ENCODE measurements around the gene ALDH1A1.

ALDH1A1 gene

DNA sequence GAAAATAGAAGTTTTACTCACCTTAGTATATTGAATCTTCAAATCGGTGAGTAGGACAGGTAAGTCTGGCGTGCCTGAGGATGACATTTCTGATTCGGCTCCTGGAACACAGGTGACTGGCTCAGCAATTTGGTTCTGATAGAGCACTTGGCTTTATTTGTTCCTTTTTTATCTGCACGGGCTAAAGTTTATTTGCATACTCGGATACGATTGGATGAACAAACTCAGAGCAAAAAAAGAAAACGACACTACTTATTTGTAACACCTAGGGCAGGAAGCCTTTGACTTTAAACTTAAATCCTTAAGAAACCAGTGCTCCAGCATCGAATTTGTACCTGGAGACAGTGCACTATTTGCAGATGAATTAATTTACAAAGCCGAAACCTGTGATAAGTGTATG is at the start of gene ALDH1A1:
TSS of gene ALDH1A1 (minus strand) at position 140 of the 400 bp plus-strand sequence. CDS start at position 87, 53 bp downstream.
- DNase-seq (ENCODE audit: low read depth) = no peak

DNA sequence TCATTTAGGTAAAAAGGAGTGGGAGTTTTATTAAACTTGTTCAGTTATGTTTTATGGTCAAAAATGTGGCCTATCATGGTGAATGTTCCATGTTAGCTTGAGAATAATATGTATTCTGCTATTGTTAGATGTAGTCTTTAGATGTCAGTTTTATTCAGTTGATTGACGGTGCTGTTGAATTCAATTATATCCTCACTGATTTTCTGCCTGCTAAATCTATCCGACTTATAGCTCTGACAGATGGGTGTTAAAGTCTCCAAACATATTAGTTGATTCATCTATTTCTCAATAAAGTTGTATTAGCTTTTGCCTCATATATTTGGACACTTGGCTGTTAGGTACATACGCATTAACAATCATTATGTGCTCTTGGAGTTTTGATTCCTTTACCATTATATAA is 49.0 kb upstream of the ALDH1A1 start:
- DNase-seq (ENCODE audit: low read depth) = no peak

DNA sequence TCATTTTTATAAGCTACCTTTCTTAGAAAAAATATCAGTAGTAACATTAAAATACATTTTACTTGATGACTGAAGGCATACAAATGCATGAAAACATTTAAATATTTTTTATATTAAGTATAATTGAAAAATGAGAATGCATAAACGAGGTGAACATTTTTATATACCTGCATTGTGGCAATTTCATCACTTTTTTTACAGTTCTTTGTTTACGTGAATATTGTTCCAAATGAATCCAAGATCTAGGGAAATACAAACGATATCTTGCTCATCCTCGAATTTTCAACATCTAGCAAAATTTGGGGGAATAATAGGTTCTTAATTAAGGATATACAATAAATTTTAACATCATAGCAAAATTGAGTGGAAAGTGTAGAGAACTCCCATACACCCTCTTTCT is 45.5 kb upstream of the ALDH1A1 start:
- DNase-seq (ENCODE audit: low read depth) = no peak

DNA sequence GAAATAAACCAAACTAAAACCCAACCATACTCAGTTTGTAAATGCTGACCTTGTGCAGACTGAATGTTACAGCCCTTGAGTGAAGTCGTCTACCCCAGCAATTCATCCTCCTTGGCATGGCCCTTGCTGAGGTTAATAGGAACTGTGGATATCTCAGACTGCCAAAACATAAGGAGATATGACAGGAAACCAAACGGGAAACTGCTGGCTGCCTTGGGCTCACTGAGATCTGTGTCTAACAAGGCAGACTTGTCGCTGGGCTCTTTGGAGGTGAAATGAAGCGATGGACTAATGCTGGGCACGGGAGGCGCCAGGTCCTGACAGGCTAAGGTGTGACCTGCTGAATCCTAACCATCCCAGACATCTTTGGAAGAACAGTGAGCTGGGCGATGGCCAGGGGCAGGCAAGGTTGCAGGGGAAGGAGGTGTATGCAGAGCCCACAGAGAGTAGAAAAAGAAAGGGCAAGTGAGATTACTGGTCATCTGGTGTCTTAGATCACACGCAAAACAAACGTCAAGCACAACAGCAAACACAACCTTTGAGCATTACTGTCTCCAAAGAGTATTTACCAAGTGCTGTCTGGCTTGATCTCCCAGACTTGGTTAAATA is 44.6 kb upstream of the ALDH1A1 start:
- DNase-seq (ENCODE audit: low read depth) = no peak

DNA sequence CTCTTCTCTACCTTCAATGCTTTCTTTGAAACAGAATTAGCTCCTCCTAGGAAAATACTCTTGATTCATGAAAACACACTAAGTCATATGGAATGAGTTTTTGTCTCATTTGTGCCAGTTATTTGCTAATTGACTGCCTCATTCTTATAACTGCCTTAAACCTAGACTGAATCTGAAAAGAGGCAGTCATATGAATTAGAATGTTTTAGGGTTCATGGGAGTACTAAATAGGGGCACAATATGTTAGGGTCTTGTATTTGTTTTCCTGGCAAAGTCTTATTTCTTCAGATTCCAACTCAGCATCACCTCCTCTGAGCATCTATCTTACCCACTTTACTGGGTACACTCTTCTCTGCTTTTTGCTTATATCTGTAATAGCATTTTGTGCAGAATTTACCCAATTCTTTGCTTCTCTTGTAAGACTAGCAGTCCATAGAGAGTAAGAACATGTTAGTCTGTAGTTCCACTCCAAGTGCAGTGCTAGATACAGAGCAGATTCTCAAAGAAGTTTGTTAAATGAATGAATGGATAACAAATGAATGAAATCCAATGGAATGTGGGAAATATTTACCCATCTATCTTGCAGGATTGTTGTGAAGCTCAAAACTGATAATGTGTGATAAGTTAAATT is 43.9 kb upstream of the ALDH1A1 start:
- DNase-seq (ENCODE audit: low read depth) = no peak

DNA sequence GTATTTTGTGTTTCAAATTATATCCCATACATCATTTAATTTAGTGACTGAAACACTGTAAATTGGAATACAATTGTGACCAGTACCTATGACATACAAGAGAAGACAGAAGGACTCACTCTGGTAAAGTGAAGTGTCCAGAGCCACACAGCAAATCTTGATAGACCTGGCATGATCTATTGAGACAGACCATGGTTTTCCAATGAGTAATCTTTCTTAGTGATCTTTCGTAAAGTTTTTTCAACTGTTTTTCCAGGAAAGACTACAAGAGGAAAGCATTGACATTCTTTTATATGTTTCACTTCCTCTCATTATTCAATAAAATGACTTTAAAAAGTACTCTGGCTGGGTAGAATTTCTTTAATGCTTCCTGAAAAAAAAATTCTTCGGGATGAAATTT is 43.3 kb upstream of the ALDH1A1 start:
- DNase-seq (ENCODE audit: low read depth) = no peak

DNA sequence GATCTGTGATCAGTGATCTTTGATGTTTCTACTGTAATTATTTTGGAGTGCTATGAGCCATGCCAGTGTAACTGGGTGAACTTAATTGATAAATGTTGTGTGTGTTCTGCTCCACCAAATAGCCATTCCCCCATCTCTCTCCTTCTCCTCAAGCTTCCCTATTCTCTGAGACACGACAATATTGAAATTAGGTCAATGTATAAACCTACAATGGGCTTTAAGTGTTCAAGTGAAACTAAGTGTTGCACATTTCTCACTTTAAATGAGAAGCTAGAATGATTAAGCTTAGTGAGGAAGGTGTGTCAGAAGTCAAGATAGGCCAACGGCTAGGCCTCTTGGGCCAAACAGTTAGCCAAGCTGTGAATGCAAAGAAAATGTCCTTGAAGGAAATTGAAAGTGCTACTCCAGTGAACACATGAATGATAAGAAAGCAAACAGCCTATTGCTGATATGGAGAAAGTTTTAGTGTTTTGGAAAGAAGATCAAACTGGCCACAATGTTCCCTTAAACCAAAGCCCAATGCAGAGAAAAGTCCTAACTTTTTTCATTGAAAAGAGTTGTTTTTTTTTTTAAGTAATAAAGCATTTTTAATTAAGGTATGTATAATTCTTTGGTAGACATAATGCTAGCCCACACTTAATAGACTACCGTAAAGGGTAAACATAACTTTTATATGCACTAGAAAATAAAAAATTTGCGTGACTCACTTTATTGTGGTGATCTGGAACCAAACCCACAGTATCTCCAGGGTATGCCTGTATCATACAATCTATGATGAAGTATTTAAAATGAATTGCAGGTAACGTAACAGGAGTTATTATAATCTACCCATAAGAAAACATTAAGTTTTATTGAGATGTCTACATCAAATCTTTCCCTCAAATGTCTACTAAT is 42.5 kb upstream of the ALDH1A1 start:
- DNase-seq (ENCODE audit: low read depth) = no peak

DNA sequence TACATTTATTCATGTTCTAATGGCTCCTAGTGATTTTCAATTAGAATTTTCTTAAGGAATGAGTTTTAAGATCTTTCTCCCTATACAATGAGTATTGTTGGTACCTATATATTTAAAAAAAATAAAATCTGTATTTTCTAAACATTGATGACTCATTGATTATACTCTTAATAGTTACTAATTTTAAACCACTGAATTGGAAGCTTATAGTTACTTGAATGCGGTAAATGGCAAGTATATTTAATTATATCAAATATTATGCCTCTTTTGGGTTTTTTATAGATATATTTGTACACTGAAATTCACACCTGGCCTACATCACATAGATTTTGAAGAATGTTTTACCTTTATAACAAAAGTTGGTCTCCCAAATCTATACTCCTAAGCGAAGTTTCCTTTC is 38.9 kb upstream of the ALDH1A1 start:
- DNase-seq (ENCODE audit: low read depth) = no peak

DNA sequence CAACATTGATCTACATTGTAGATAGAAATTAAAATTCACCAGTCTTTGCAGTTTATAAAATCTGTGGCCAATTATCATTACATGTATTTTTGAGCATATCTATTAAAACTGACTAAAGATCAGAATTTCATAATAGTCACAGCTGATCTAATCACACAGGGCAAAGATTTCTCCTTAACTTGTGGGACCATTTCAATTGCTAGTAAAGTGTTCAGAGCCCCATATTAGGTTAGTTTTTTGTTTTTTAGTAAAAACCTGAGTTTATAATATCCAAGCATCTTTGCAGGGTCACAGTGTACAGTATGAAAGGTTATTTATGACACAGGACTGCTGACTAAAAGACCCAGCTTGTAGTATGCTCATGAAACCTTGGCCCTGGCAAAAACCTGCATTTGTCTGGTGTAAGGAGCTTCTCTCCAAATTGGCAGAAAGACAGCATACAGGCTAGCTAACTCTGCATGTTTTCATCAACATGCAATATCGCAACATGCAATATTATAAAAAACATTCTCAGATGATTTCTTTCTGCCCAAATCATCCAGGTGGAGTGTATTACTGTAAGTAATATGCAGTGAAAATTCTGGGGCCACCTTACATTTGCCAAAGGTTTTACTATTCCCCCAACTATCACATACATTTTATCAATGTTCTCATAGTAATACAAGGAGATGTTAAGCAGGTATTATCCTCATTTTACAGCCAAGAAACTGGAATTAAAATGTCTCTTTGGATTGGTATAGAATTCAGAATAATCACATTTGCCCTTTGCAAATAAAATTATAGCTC is 37.7 kb upstream of the ALDH1A1 start:
- no peak for DNase-seq (ENCODE audit: low read depth)

DNA sequence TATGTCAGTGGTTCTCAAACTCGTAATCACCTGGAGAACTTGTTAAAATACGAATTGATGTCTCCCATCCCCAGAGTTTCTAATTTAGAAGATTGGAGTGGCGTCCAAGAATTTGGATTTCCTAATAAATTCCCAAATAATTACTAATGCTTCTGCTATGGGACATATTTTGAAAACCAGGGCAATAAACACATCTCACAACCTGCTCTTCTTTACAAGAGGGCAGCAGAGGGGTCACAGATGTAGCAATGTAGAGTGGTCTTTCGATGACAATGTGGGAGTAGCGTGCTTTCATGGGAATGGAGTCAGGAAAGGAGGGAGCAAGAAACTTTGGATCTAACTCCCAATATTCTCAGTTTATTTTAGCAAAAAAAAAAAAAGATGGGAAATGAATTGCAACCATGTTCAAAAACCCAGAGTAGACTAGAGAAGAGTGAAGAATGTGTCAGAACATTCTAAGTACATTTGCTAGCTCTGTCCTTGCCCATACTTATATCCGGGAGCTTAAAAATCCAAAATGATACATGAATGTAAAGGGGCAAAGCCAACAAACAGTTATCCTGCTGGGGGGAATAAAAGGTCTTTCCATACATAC is 33.8 kb upstream of the ALDH1A1 start:
- no peak for DNase-seq (ENCODE audit: low read depth)

DNA sequence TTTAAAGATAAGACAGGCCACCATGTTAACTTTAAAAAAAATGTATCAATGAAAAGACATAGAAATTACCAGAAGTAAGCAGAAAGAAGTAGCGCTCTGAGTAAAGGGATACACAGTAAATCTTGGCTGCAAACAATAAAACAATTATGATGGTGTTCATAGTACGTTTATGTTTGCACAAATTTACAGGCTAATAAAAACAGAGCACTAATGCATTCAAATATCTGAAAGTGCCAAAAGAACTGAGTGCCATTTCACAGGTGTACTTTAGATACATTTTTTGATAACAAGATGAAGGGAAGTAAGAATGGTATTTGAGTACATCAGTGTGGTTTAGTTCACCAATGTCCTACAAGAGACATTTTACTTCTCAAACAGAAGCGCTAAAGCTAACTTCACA is 32.9 kb upstream of the ALDH1A1 start:
- no peak for DNase-seq (ENCODE audit: low read depth)

DNA sequence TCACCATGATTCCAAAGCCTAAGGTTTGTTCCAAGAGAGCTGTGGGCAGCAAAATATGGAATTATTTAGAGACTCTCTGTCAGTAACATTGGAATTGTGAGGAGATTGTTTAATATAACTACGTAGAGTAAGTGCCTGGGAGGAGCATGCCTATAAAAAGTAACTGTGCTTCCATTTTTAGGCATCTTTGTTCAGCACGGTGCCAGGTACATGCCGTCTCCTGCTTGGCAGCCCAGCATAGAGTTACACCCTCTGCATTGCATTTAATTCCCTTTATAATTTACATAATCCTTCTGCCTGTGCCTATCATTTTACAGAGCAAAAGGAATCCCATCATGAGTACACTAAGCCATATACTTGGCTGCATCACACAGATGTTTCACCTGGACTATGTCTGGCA is 32.1 kb upstream of the ALDH1A1 start:
- DNase-seq (ENCODE audit: low read depth) = no peak

DNA sequence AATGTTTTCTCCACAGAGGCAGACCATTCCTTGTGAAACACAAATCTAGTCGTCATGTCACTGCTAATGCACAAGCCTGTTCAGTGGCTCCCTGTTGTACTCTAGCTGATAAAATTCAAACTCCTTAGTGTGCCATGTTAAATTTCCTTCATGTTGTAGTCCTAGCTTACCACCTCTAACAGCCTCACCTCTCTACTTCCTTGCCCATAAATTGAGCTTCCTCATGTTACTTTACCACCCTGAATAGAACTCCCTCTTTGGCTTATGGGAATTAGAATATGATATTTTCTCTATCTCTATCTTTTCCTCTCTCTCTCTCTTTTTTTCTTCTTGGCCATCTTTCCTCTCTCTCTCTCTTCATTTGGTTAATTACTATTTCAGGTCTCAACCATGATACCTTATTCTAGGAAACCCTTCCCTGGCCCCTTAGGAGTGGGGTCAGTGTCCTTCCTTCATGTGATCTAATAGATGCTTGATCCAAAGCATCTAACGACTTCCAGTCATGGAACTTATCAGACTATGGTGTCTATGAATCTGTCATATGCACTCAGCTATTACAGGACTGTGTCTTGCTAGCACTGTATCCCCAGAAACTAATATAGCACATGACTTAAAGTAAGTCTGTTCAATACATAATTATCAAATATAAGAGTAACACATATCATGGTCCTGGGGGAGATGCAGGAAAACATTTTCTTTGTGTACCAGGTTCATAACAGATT is 31.5 kb upstream of the ALDH1A1 start:
- no peak for DNase-seq (ENCODE audit: low read depth)

DNA sequence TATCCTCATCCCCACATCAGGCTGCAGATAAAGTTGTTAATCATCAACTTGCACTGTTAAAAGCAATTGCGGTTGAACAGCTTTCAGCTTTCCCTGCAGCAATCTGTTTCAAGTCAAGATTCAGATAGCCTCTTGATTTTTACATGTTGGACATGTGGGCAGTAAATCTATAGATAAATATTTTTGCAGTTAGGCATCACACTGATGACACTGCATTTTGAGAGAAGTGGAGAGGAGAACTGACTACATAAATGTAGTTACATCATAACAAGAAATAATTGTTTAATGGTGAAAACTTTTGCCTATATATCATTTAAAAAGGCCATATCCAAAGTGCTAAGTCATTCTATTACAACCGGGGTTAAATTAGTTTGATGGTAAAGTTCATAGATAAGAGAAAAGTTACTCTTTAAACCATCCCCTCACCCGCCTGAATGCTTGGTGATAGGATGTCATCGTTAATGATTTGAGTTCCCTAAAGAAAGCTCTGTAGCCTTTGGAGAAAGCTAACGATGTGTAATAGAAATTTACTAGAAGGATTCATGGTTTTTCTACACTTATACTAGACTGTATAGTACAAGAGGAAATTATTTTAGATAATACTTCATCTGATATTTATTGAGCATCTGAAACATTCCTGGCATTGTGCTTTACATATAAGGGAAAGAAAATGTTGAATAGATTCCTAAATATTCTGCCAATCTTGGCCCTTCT is 30.8 kb upstream of the ALDH1A1 start:
- DNase-seq (ENCODE audit: low read depth) = no peak

DNA sequence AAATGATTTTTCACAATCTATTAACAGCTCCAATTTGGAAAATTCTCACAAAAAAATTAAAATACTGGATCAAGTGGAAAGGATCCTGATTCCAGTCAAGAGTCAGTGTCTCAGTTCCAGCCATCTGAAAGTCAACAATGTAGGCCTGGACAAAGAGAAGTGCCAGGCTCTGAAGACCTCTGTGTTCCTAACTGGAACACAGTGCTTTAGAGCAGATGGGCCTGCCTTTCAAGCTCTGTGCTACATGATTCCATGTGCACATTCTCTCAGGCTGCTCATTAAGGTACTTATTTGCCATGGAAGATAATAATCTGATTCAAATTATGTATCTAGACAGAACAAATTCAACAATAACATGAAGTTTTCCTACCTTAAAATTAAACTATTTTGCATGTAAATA is 30.2 kb upstream of the ALDH1A1 start:
- no peak for DNase-seq (ENCODE audit: low read depth)

DNA sequence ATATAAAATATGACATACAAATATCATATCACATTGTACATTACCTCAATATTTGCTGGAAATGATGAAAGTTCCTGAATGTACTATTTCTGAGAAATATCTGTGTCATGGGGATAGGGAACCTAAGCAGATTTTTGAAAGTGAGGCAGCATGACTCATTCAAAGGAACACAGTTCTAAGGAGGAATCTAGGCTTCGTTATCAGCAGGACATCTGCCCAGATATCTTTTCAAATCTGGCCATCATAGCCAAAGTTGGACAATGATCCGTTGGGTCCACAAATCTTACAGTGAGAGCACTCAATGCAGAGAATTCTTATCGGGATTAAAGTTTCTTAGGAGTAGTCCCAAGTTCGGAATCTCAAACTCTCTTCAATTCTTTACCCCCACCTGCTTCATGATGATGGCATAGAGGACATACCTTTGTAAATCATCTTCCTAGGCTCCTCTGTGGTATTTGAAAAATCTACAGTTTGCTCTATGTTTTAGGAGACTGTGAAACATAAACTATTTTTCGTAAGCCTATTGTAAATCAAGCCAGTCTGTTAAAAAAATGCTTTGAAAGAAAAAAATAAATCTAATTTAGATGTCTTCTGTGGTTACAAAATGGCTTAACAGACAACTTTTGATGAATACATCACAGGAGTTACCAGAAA is 29.4 kb upstream of the ALDH1A1 start:
- no peak for DNase-seq (ENCODE audit: low read depth)

DNA sequence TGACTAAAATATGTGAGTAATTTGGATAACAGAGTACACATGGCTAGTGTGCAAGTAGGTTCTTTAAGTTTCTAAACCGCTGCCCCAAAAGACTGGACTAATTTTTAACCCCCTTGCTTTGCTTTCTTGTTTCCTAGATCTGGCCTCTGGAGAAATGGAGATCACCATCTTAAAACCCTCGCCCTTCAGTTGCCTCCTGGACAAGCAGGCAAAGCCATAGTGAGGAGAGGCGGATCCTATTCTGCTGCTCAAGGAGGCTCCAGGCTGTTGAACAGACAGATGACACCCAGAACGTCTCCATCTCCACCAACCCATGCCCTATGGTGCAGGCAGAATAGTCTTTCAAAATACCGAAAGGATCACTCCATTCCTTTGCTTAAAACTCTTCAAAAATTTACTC is 28.6 kb upstream of the ALDH1A1 start:
- no peak for DNase-seq (ENCODE audit: low read depth)

DNA sequence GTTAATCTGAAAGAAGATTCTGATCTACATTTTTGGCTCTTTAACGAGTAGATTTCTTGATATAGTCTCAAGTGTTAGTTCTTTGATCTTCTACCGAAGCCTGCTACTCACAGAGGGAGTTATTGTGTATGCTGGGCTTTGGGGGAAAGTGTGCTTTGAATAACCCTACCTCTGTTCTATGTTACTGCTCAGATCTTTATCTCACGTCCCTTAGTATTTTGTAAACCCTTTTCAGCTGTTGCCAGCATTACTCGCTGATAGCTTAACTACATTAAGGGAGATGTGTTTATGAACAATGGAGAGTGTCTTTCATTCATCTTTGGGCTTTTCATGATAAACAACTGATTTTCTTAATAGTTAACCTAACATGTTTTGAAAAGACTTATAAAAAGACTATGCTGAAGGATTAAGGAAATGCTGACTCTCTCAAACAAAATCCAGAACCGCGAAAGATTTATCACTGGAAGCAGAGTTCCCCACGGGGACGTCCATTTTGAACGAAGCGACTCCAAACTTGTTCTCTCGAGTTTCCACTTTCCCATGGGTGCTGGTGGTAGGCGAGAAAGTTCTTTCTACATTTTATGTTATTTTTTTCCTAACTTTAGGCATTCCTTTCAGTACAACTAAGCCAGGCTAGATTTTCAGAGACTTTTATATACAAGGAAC is 27.9 kb upstream of the ALDH1A1 start:
- DNase-seq (ENCODE audit: low read depth) = no peak

DNA sequence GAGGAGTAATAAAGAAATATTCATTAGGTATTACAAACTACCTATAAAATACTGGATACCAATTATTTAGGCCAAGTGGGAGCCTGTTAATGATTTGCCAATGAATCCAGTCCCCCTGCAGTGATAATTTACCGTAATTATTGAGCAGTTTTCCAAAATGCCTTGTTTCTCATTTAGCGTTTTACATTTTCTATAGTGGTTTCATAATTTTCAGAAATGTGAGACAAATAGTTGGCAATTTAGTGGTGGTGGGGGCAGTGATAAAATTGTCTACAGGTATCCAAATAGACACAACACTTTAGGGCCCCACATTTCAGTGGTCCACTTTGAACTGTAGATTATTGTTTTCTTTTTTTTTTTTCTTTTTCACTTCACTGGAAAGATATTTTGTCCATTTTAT is 27.3 kb upstream of the ALDH1A1 start:
- DNase-seq (ENCODE audit: low read depth) = no peak
